Kidney (tissue), 14 donors: ENCODE results near the gene GCSH. TPM values are rescaled to one million over a fixed set of nuclear protein-coding genes. Genes with fewer than 3 reads are reported as not detected.

Experiments used
- DNase-seq, 5 donors: peaks; one replicate each; pipeline ENCODE4 v3.0.0-alpha.2; 2013 to 2020
- FAIRE-seq: peaks from 2 replicates; lab custom pipeline; 2012; peaks lifted over from hg19 to GRCh38; lab: Jason Lieb, UNC
- H3K27ac ChIP-seq, 2 donors: one replicate each; pipeline ENCODE4 v1.7.0; 2013; ENCODE audit warnings: low read depth in 2 of 2, low read length in 2 of 2, inconsistent platforms in 1 of 2
- H3K27me3 ChIP-seq: one replicate; pipeline ENCODE4 v1.7.1; 2013; ENCODE audit warnings: low read length, inconsistent platforms; ENCODE audit not compliant: control insufficient read depth, insufficient read depth
- H3K36me3 ChIP-seq, 3 donors: one replicate each; pipeline versions ENCODE4 v1.7.0 to v1.7.1; 2013; ENCODE audit warnings: low read length in 3 of 3, control low read depth in 1 of 3, inconsistent platforms in 1 of 3; ENCODE audit not compliant: insufficient read depth in 3 of 3, control insufficient read depth in 2 of 3
- H3K4me1 ChIP-seq, 3 donors: one replicate each; pipeline versions ENCODE4 v1.7.0 to v1.7.1; 2013; ENCODE audit warnings: low read length in 3 of 3, inconsistent platforms in 1 of 3, low read depth in 1 of 3; ENCODE audit not compliant: control insufficient read depth in 2 of 3, insufficient read depth in 2 of 3
- H3K4me3 ChIP-seq, 3 donors: one replicate each; pipeline versions ENCODE4 v1.7.0 to v1.8.1; 2013; ENCODE audit warnings: low read length in 3 of 3, control low read depth in 1 of 3, inconsistent platforms in 1 of 3
- H3K9ac ChIP-seq, 3 donors: one replicate each; pipeline versions ENCODE4 v1.7.0 to v1.7.1; 2013; ENCODE audit warnings: low read length in 3 of 3, control low read depth in 1 of 3, inconsistent platforms in 1 of 3
- H3K9me3 ChIP-seq, 3 donors: one replicate each; pipeline versions ENCODE4 v1.7.0 to v1.7.1; 2013; ENCODE audit warnings: low read length in 3 of 3, control low read depth in 1 of 3, inconsistent platforms in 1 of 3; ENCODE audit not compliant: control insufficient read depth in 2 of 3, insufficient read depth in 1 of 3
- intact Hi-C: fragments of 100-400 bp; cut with DNase I; formaldehyde crosslinking; loops from one replicate; pipeline ENCODE4 v1.11.1; 2022
- polyA plus RNA-seq: library from polyadenylated mRNA; stranded (reverse); fragments of 350-450 nt; fragmentation: Illumina TruSeq; extraction: RNeasy Lipid Tissue Mini Kit (QIAGEN cat#74804); gene quantifications from one replicate; pipeline ENCODE4 v1.2.3, GENCODE V29; 2014; ENCODE audit warnings: low read depth, low replicate concordance; ENCODE audit not compliant: insufficient read depth
- total RNA-seq: library from RNA; stranded (reverse); fragmentation: NEBNext Ultra II Directional; extraction: Animal tissue kit (Norgen Biotek cat#: 25700); gene quantifications from one replicate; pipeline ENCODE4 v1.2.1, GENCODE V29; 2021
- TF ChIP-seq, protein P1 (sequence below): IDR thresholded peaks from 3 replicates; pipeline ENCODE4 v1.5.1; 2012; ENCODE audit warnings: mild to moderate bottlenecking, moderate library complexity, borderline replicate concordance; ENCODE audit not compliant: insufficient read depth; ENCODE audit errors: extremely low read depth
- donor health status: control.
- donor health status: control.
- donor health status: control.
- donor health status: control.
- donor health status: control.
- donor health status: DM: yes; HTN: yes; CAD: no.
- donor health status: Normal renal cell carcinoma (clear cell type).

Gene GCSH
- total and polyA plus RNA-seq, 2 donors from 2014 or later, result 37.9 to 129 TPM

DNA sequence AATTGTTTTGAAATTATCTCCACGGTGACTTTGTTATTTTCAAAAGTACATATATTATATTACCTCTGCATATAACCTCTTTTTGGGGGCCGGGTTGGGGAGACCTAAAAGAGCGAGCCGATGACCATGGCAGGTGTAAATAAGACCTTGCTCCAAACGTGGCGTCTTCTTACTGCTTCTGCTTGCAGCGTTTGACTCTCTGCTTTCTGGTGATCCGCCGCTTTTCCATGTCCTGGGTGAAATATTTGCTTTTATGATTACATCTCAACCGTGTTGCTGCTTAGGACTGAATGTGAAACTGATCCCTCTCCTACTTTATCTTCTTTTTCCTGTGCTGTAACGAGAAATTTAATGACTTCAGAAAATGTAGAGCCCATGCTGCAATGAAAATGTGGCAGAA is 42.4 kb downstream of the GCSH start:
- H3K9me3 ChIP-seq, result peaks cover 0 to 7% (median 0%) of the 10 kb centered on the region in 3 donors
- TF ChIP-seq, protein P1, sequence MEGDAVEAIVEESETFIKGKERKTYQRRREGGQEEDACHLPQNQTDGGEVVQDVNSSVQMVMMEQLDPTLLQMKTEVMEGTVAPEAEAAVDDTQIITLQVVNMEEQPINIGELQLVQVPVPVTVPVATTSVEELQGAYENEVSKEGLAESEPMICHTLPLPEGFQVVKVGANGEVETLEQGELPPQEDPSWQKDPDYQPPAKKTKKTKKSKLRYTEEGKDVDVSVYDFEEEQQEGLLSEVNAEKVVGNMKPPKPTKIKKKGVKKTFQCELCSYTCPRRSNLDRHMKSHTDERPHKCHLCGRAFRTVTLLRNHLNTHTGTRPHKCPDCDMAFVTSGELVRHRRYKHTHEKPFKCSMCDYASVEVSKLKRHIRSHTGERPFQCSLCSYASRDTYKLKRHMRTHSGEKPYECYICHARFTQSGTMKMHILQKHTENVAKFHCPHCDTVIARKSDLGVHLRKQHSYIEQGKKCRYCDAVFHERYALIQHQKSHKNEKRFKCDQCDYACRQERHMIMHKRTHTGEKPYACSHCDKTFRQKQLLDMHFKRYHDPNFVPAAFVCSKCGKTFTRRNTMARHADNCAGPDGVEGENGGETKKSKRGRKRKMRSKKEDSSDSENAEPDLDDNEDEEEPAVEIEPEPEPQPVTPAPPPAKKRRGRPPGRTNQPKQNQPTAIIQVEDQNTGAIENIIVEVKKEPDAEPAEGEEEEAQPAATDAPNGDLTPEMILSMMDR, result no peak
- H3K9ac ChIP-seq, result no peak overlapping the region
- no peak for FAIRE-seq
- DNase-seq, result no peak
- H3K36me3 ChIP-seq, result no peaks in the 10 kb centered on the region
- intact Hi-C loops, result no loop called here
- no peaks in the 10 kb centered on the region for H3K27me3 ChIP-seq
- no peaks in the 10 kb centered on the region for H3K4me1 ChIP-seq
- H3K27ac ChIP-seq, result no peak overlapping the region
- H3K4me3 ChIP-seq, result no peak overlapping the region

DNA sequence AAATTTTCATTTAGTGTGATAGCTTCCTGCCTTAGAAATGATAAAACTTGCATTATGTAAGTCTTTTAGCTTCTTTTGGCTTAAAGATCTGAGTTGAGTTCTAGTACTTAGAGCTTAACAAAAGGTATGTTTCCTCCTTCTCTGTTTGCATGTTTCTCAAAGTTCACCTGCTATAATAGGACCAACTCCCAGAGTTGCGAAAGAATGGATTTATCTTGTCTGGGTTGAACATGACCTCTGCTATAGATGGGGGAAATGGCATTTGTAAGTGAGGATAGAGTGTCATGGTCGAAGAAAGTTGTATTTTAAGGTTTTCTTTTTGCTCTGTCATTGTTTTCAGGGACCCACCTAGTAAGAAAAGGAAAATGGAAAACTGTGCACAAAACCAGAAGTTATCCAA is 53.4 kb downstream of the GCSH start:
- no peak overlapping the region for H3K4me3 ChIP-seq
- no peaks in the 10 kb centered on the region for H3K4me1 ChIP-seq
- DNase-seq, result no peak
- intact Hi-C loops, result no loop called here
- no peak overlapping the region for H3K9ac ChIP-seq
- H3K27me3 ChIP-seq, result no peaks in the 10 kb centered on the region
- no peaks in the 10 kb centered on the region for H3K9me3 ChIP-seq
- FAIRE-seq, result no peak
- TF ChIP-seq, protein P1, result no peak
- H3K36me3 ChIP-seq, result peaks cover 4 to 34% (median 30%) of the 10 kb centered on the region in 3 donors
- H3K27ac ChIP-seq, result no peak overlapping the region

DNA sequence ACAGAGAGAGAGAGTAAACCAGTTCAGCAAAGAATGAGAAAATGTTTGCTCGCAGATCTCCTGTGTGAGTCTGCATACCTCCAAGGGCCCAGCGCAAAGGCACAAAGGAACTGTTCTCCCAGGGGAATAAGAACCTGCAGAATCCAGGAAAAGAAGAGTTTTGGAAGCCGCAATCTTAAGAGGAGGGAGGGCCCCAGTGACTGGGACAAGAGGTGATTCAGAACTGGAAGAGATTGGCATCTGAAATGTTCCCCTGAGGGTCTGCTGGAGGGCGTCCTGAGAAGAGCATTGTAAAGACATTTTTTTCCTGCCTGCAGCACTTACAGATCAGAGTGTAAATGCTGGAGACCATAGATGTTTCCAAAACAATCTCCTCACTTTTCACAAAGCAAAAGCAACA is 54.5 kb downstream of the GCSH start:
- Histone ChIP-seq H3K9me3 (no peaks in the 10 kb centered on the region), H3K9ac (no peak overlapping the region), H3K4me3 (no peak overlapping the region), H3K4me1 (peaks cover 0 to 7% (median 5%) of the 10 kb centered on the region in 3 donors), H3K36me3 (peaks cover 4 to 34% (median 30%) of the 10 kb centered on the region in 3 donors), H3K27me3 (no peaks in the 10 kb centered on the region), H3K27ac (no peak overlapping the region)
- TF ChIP-seq, protein P1, result no peak
- intact Hi-C loops, result no loop called here
- DNase-seq (no peak), FAIRE-seq (no peak)

DNA sequence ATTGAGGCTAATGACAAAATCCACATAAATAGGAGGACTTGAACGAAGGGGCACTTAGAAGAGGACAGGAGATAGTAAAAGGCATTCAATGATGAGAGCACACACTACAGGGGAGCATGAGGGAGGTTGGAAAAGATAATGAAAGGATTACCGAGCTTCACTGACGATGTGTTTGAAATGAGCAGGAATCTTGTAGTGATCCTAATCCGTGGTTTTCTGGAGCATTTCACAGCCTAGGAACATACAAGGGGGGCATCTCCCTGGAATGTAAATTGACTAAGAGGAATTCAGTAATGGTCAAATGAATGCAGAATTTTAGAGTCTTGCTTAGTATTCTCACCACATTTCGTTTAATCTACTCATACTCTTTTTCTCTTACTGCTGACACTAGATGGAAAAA is 55.4 kb downstream of the GCSH start:
- H3K27me3 ChIP-seq, result no peaks in the 10 kb centered on the region
- intact Hi-C loops, result no loop called here
- TF ChIP-seq, protein P1, result no peak
- H3K9me3 ChIP-seq, result no peaks in the 10 kb centered on the region
- peaks cover 0 to 9% (median 5%) of the 10 kb centered on the region in 3 donors for H3K4me1 ChIP-seq
- FAIRE-seq (no peak), DNase-seq (no peak)
- H3K27ac ChIP-seq, result no peak overlapping the region
- no peak overlapping the region for H3K4me3 ChIP-seq
- H3K36me3 ChIP-seq, result peaks cover 4 to 34% (median 30%) of the 10 kb centered on the region in 3 donors
- no peak overlapping the region for H3K9ac ChIP-seq
